ENCODE results near the gene LASP1NB.

LASP1NB gene

GRCh38 chr17:38897671-38898290 lies 27.6 kb upstream of the LASP1NB start:
- H3K9me2 ChIP-seq, result no peaks in the 10 kb centered on the region
- TF ChIP-seq RFX5 (IDR thresholded peaks at IDR 0.05; ENCODE audit: low read length), result no peak
- TF ChIP-seq ELF1 (IDR thresholded peaks at IDR 0.05), result no peak
- TF ChIP-seq NRF1 (IDR thresholded peaks at IDR 0.05; ENCODE audit: low read depth, low read length), result no peak
- TF ChIP-seq, protein P1, sequence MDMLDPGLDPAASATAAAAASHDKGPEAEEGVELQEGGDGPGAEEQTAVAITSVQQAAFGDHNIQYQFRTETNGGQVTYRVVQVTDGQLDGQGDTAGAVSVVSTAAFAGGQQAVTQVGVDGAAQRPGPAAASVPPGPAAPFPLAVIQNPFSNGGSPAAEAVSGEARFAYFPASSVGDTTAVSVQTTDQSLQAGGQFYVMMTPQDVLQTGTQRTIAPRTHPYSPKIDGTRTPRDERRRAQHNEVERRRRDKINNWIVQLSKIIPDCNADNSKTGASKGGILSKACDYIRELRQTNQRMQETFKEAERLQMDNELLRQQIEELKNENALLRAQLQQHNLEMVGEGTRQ (IDR thresholded peaks at IDR 0.05; ENCODE audit: borderline replicate concordance, low read depth, low read length), result no peak
- TF ChIP-seq TEAD4 (IDR thresholded peaks at IDR 0.05; ENCODE audit: borderline replicate concordance, insufficient read depth), result no peak
- no peak for TF ChIP-seq GABPA (IDR thresholded peaks at IDR 0.05; ENCODE audit: low read depth)
- no peak for TF ChIP-seq EP300 (IDR thresholded peaks at IDR 0.05; ENCODE audit: borderline replicate concordance in 1 of 2, low read depth in 1 of 2, low read length in 1 of 2)
- TF ChIP-seq REST (IDR thresholded peaks at IDR 0.05; ENCODE audit: low read depth, low read length), result no peak
- 85% methylated on average over 8 of the region's 12 CpGs for WGBS (ENCODE audit: low lambda C conversion rate)
- POLR2A ChIA-PET, result no interaction called here
- H3K27me3 ChIP-seq (ENCODE audit: insufficient read depth), result no peaks in the 10 kb centered on the region
- CTCF ChIA-PET, result interaction anchor here (0.7 to 1.3 kb wide), 3 partner anchors 17 to 277 kb away, joined by 3 read pairs; no protein-coding TSS in a partner anchor
- H3K4me1 ChIP-seq (ENCODE audit: control insufficient read depth in 1 of 2, insufficient read depth in 2 of 2, low read depth in 1 of 2, low read length in 1 of 2), result peaks cover 11 to 39% of the 10 kb centered on the region in 2 experiments; a peak in 1 of 4 replicates
- H2AFZ ChIP-seq (ENCODE audit: low read depth), result no peak overlapping the region
- peaks cover 76% of the 10 kb centered on the region for H3K79me2 ChIP-seq (ENCODE audit: insufficient read depth)
- H3K4me3 ChIP-seq (ENCODE audit: low read depth in 2 of 2, low read length in 1 of 2), result no peak overlapping the region
- H3K4me2 ChIP-seq, result no peak overlapping the region
- H3K9me3 ChIP-seq, result no peaks in the 10 kb centered on the region
- no peak for DNase-seq
- peaks cover 80% of the 10 kb centered on the region for H4K20me1 ChIP-seq (ENCODE audit: insufficient read depth)
- H3K27ac ChIP-seq (ENCODE audit: low read depth in 2 of 2, low read length in 1 of 2), result peak overlapping the region in 1 of 2 experiments; percentile 18; a peak in 1 of 4 replicates
- no peak overlapping the region for H3K9ac ChIP-seq
- peaks cover 36 to 38% of the 10 kb centered on the region in 2 experiments for H3K36me3 ChIP-seq (replicated peaks in 1 of 2; ENCODE audit: control insufficient read depth in 1 of 2, insufficient read depth in 2 of 2, low read length in 1 of 2)
- H3F3A ChIP-seq (replicated peaks; ENCODE audit: insufficient read depth), result peaks cover 41% of the 10 kb centered on the region

DNA sequence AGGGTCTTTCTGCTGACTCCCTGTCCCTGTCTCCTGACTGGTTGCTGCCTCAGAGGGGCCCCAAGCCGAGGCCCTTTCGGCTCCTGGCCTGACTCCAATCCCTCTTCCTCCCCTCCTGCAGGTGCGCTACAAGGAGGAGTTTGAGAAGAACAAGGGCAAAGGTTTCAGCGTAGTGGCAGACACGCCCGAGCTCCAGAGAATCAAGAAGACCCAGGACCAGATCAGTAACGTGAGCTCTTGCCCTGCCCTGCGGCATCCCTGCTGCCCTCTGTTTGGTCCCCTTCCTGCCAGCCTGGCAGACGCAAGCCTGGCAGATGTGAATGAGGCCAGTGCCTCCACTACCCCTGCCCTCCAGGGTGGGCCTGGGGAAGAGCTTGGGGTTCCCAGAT lies 27.1 kb upstream of the LASP1NB start:
- Histone ChIP-seq H3K4me2 (no peak overlapping the region), H3K79me2 (ENCODE audit: insufficient read depth) (peaks cover 76% of the 10 kb centered on the region), H3F3A (replicated peaks; ENCODE audit: insufficient read depth) (peaks cover 41% of the 10 kb centered on the region), H3K4me3 (ENCODE audit: low read depth in 2 of 2, low read length in 1 of 2) (no peak overlapping the region), H3K27me3 (ENCODE audit: insufficient read depth) (no peaks in the 10 kb centered on the region), H3K9me3 (no peaks in the 10 kb centered on the region), H2AFZ (ENCODE audit: low read depth) (no peak overlapping the region), H4K20me1 (ENCODE audit: insufficient read depth) (peaks cover 80% of the 10 kb centered on the region), H3K36me3 (replicated peaks in 1 of 2; ENCODE audit: control insufficient read depth in 1 of 2, insufficient read depth in 2 of 2, low read length in 1 of 2) (peaks cover 33 to 38% of the 10 kb centered on the region in 2 experiments), H3K4me1 (ENCODE audit: control insufficient read depth in 1 of 2, insufficient read depth in 2 of 2, low read depth in 1 of 2, low read length in 1 of 2) (peaks cover 11 to 35% of the 10 kb centered on the region in 2 experiments; a peak in 1 of 4 replicates), H3K9ac (no peak overlapping the region), H3K27ac (ENCODE audit: low read depth in 2 of 2, low read length in 1 of 2) (peak overlapping the region in 1 of 2 experiments; percentile 27; a peak in 2 of 4 replicates), H3K9me2 (no peaks in the 10 kb centered on the region)
- no peak for TF ChIP-seq REST (IDR thresholded peaks at IDR 0.05; ENCODE audit: low read depth, low read length)
- no peak for TF ChIP-seq SIN3A (IDR thresholded peaks at IDR 0.05; ENCODE audit: borderline replicate concordance, low read depth, low read length)
- TF ChIP-seq, protein P2, sequence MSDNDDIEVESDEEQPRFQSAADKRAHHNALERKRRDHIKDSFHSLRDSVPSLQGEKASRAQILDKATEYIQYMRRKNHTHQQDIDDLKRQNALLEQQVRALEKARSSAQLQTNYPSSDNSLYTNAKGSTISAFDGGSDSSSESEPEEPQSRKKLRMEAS (IDR thresholded peaks at IDR 0.05; ENCODE audit: low read depth), result no peak
- TF ChIP-seq JUND (IDR thresholded peaks at IDR 0.05), result no peak
- no peak for TF ChIP-seq MEF2A (IDR thresholded peaks at IDR 0.05; ENCODE audit: borderline replicate concordance, low read depth)
- TF ChIP-seq ELF1 (IDR thresholded peaks at IDR 0.05), result no peak
- TF ChIP-seq GABPA (IDR thresholded peaks at IDR 0.05; ENCODE audit: low read depth), result no peak
- no peak for TF ChIP-seq FOXJ3 (CRISPR knock-in tag; IDR thresholded peaks at IDR 0.05)
- no peak for TF ChIP-seq FOSL2 (IDR thresholded peaks at IDR 0.05; ENCODE audit: borderline replicate concordance, low read depth)
- no peak for TF ChIP-seq TAF1 (IDR thresholded peaks at IDR 0.05; ENCODE audit: borderline replicate concordance, low read depth, low read length)
- ChIA-PET POLR2A (no interaction called here), CTCF (interaction anchor here (1.3 kb wide), 2 partner anchors 17 to 276 kb away, joined by 3 read pairs; no protein-coding TSS in a partner anchor)
- no peak for DNase-seq
- 89% methylated on average over 8 of the region's 9 CpGs for WGBS (ENCODE audit: low lambda C conversion rate)

Measured in SK-N-SH (cell line).